ENCODE results near the gene SDHAF3. TPM values are rescaled to one million over a fixed set of nuclear protein-coding genes. Genes with fewer than 3 reads are reported as not detected.
"Not testable (repeated sequence)": the region's sequence is repeated elsewhere in the genome, so short reads cannot be mapped to it uniquely, and the experiment has no call there.

Gene SDHAF3
- total and polyA plus RNA-seq, 2 donors = 23.1 to 23.9 TPM

- Histone ChIP-seq H3K27ac (ENCODE audit: low read depth in 1 of 2, low read length in 1 of 2) (no peak overlapping the region), H3K36me3 (ENCODE audit: control insufficient read depth in 2 of 2, insufficient read depth in 2 of 2, low read length in 1 of 2) (no peaks in the 10 kb centered on the region), H3K9me3 (ENCODE audit: control insufficient read depth in 2 of 2, insufficient read depth in 1 of 2, low read length in 1 of 2) (peaks cover 0 to 6% of the 10 kb centered on the region in 2 donors), H3K4me1 (ENCODE audit: control insufficient read depth in 2 of 2, insufficient read depth in 2 of 2, low read length in 2 of 2) (no peaks in the 10 kb centered on the region), H3K27me3 (ENCODE audit: control insufficient read depth in 2 of 2, insufficient read depth in 1 of 2, low read length in 1 of 2) (no peaks in the 10 kb centered on the region), H3K4me3 (ENCODE audit: low read length in 2 of 2) (no peak overlapping the region)
- peak in 6 of 9 donors; percentile 9 to 48 (median 21) for DNase-seq (ENCODE audit: low read depth in 6 of 9, low spot score in 9 of 9)
- 94% methylated on average over 1 of the region's 1 CpG for WGBS
Measured at GRCh38 chr7:97145068-97145467, 27.6 kb downstream of the SDHAF3 start.

- no peaks in the 10 kb centered on the region for H3K4me1 ChIP-seq (ENCODE audit: control insufficient read depth in 2 of 2, insufficient read depth in 2 of 2, low read length in 2 of 2)
- H3K4me3 ChIP-seq (ENCODE audit: low read length in 2 of 2) = no peak overlapping the region
- no peaks in the 10 kb centered on the region for H3K9me3 ChIP-seq (ENCODE audit: control insufficient read depth in 2 of 2, insufficient read depth in 1 of 2, low read length in 1 of 2)
- 100% methylated on average over 1 of the region's 1 CpG for WGBS
- H3K36me3 ChIP-seq (ENCODE audit: control insufficient read depth in 2 of 2, insufficient read depth in 2 of 2, low read length in 1 of 2) = no peaks in the 10 kb centered on the region
- no peak for DNase-seq (ENCODE audit: low read depth in 6 of 9, low spot score in 9 of 9)
- no peaks in the 10 kb centered on the region for H3K27me3 ChIP-seq (ENCODE audit: control insufficient read depth in 2 of 2, insufficient read depth in 1 of 2, low read length in 1 of 2)
- H3K27ac ChIP-seq (ENCODE audit: low read depth in 1 of 2, low read length in 1 of 2) = no peak overlapping the region
Measured at GRCh38 chr7:97149843-97150242, 32.3 kb downstream of the SDHAF3 start.

- H3K27ac ChIP-seq (ENCODE audit: low read depth in 1 of 2, low read length in 1 of 2) = no peak overlapping the region
- no peaks in the 10 kb centered on the region for H3K27me3 ChIP-seq (ENCODE audit: control insufficient read depth in 2 of 2, insufficient read depth in 1 of 2, low read length in 1 of 2)
- 99% methylated on average over 2 of the region's 2 CpGs for WGBS
- no peaks in the 10 kb centered on the region for H3K4me1 ChIP-seq (ENCODE audit: control insufficient read depth in 2 of 2, insufficient read depth in 2 of 2, low read length in 2 of 2)
- no peak for DNase-seq (ENCODE audit: low read depth in 6 of 9, low spot score in 9 of 9)
- peaks cover 0 to 4% of the 10 kb centered on the region in 2 donors for H3K9me3 ChIP-seq (ENCODE audit: control insufficient read depth in 2 of 2, insufficient read depth in 1 of 2, low read length in 1 of 2)
- no peak overlapping the region for H3K4me3 ChIP-seq (ENCODE audit: low read length in 2 of 2)
- H3K36me3 ChIP-seq (ENCODE audit: control insufficient read depth in 2 of 2, insufficient read depth in 2 of 2, low read length in 1 of 2) = no peaks in the 10 kb centered on the region
Measured at GRCh38 chr7:97155897-97156418, 38.5 kb downstream of the SDHAF3 start.

GRCh38 chr7:97159984-97160383 is 42.5 kb downstream of the SDHAF3 start:
- H3K9me3 ChIP-seq (ENCODE audit: control insufficient read depth in 2 of 2, insufficient read depth in 1 of 2, low read length in 1 of 2); H3K27ac ChIP-seq (ENCODE audit: low read depth in 1 of 2, low read length in 1 of 2); H3K4me3 ChIP-seq (ENCODE audit: low read length in 2 of 2); DNase-seq (ENCODE audit: low read depth in 6 of 9, low spot score in 9 of 9); H3K36me3 ChIP-seq (ENCODE audit: control insufficient read depth in 2 of 2, insufficient read depth in 2 of 2, low read length in 1 of 2); H3K4me1 ChIP-seq (ENCODE audit: control insufficient read depth in 2 of 2, insufficient read depth in 2 of 2, low read length in 2 of 2); H3K27me3 ChIP-seq (ENCODE audit: control insufficient read depth in 2 of 2, insufficient read depth in 1 of 2, low read length in 1 of 2): not testable (repeated sequence)
- WGBS = 97% methylated on average over 26 of the region's 26 CpGs

- H3K27ac ChIP-seq (ENCODE audit: low read depth in 1 of 2, low read length in 1 of 2); H3K27me3 ChIP-seq (ENCODE audit: control insufficient read depth in 2 of 2, insufficient read depth in 1 of 2, low read length in 1 of 2); H3K4me1 ChIP-seq (ENCODE audit: control insufficient read depth in 2 of 2, insufficient read depth in 2 of 2, low read length in 2 of 2); H3K4me3 ChIP-seq (ENCODE audit: low read length in 2 of 2); H3K9me3 ChIP-seq (ENCODE audit: control insufficient read depth in 2 of 2, insufficient read depth in 1 of 2, low read length in 1 of 2); H3K36me3 ChIP-seq (ENCODE audit: control insufficient read depth in 2 of 2, insufficient read depth in 2 of 2, low read length in 1 of 2); DNase-seq (ENCODE audit: low read depth in 6 of 9, low spot score in 9 of 9): not testable (repeated sequence)
- 94% methylated on average over 1 of the region's 1 CpG for WGBS
Measured at GRCh38 chr7:97161609-97162008, 44.1 kb downstream of the SDHAF3 start.

- Histone ChIP-seq H3K36me3 (ENCODE audit: control insufficient read depth in 2 of 2, insufficient read depth in 2 of 2, low read length in 1 of 2) (no peaks in the 10 kb centered on the region), H3K27ac (ENCODE audit: low read depth in 1 of 2, low read length in 1 of 2) (no peak overlapping the region), H3K27me3 (ENCODE audit: control insufficient read depth in 2 of 2, insufficient read depth in 1 of 2, low read length in 1 of 2) (no peaks in the 10 kb centered on the region), H3K4me1 (ENCODE audit: control insufficient read depth in 2 of 2, insufficient read depth in 2 of 2, low read length in 2 of 2) (no peaks in the 10 kb centered on the region), H3K9me3 (ENCODE audit: control insufficient read depth in 2 of 2, insufficient read depth in 1 of 2, low read length in 1 of 2) (no peaks in the 10 kb centered on the region), H3K4me3 (ENCODE audit: low read length in 2 of 2) (no peak overlapping the region)
- WGBS = 98% methylated on average over 2 of the region's 2 CpGs
- DNase-seq (ENCODE audit: low read depth in 6 of 9, low spot score in 9 of 9) = no peak
Measured at GRCh38 chr7:97166308-97166707, 48.8 kb downstream of the SDHAF3 start.

GRCh38 chr7:97167176-97167575 is 49.7 kb downstream of the SDHAF3 start:
- Histone ChIP-seq H3K36me3 (ENCODE audit: control insufficient read depth in 2 of 2, insufficient read depth in 2 of 2, low read length in 1 of 2) (no peaks in the 10 kb centered on the region), H3K4me3 (ENCODE audit: low read length in 2 of 2) (no peak overlapping the region), H3K4me1 (ENCODE audit: control insufficient read depth in 2 of 2, insufficient read depth in 2 of 2, low read length in 2 of 2) (no peaks in the 10 kb centered on the region), H3K9me3 (ENCODE audit: control insufficient read depth in 2 of 2, insufficient read depth in 1 of 2, low read length in 1 of 2) (no peaks in the 10 kb centered on the region), H3K27me3 (ENCODE audit: control insufficient read depth in 2 of 2, insufficient read depth in 1 of 2, low read length in 1 of 2) (no peaks in the 10 kb centered on the region), H3K27ac (ENCODE audit: low read depth in 1 of 2, low read length in 1 of 2) (no peak overlapping the region)
- WGBS = 93% methylated on average over 4 of the region's 4 CpGs
- DNase-seq (ENCODE audit: low read depth in 6 of 9, low spot score in 9 of 9) = no peak

- no peak overlapping the region for H3K4me3 ChIP-seq (ENCODE audit: low read length in 2 of 2)
- 78% methylated on average over 3 of the region's 3 CpGs for WGBS
- no peaks in the 10 kb centered on the region for H3K27me3 ChIP-seq (ENCODE audit: control insufficient read depth in 2 of 2, insufficient read depth in 1 of 2, low read length in 1 of 2)
- no peak for DNase-seq (ENCODE audit: low read depth in 6 of 9, low spot score in 9 of 9)
- H3K27ac ChIP-seq (ENCODE audit: low read depth in 1 of 2, low read length in 1 of 2) = no peak overlapping the region
- H3K36me3 ChIP-seq (ENCODE audit: control insufficient read depth in 2 of 2, insufficient read depth in 2 of 2, low read length in 1 of 2) = no peaks in the 10 kb centered on the region
- no peaks in the 10 kb centered on the region for H3K9me3 ChIP-seq (ENCODE audit: control insufficient read depth in 2 of 2, insufficient read depth in 1 of 2, low read length in 1 of 2)
- H3K4me1 ChIP-seq (ENCODE audit: control insufficient read depth in 2 of 2, insufficient read depth in 2 of 2, low read length in 2 of 2) = no peaks in the 10 kb centered on the region
Measured at GRCh38 chr7:97167749-97168148, 50.3 kb downstream of the SDHAF3 start.

GRCh38 chr7:97174303-97174702 is 56.8 kb downstream of the SDHAF3 start:
- H3K27ac ChIP-seq (ENCODE audit: low read depth in 1 of 2, low read length in 1 of 2) = no peak overlapping the region

More at GRCh38 chr7:97174303-97174702, 56.8 kb downstream of the SDHAF3 start:
- no peak for DNase-seq (ENCODE audit: low read depth in 6 of 9, low spot score in 9 of 9)
- Histone ChIP-seq H3K27me3 (ENCODE audit: control insufficient read depth in 2 of 2, insufficient read depth in 1 of 2, low read length in 1 of 2) (no peaks in the 10 kb centered on the region), H3K4me1 (ENCODE audit: control insufficient read depth in 2 of 2, insufficient read depth in 2 of 2, low read length in 2 of 2) (no peaks in the 10 kb centered on the region), H3K36me3 (ENCODE audit: control insufficient read depth in 2 of 2, insufficient read depth in 2 of 2, low read length in 1 of 2) (no peaks in the 10 kb centered on the region), H3K9me3 (ENCODE audit: control insufficient read depth in 2 of 2, insufficient read depth in 1 of 2, low read length in 1 of 2) (no peaks in the 10 kb centered on the region), H3K4me3 (ENCODE audit: low read length in 2 of 2) (no peak overlapping the region)

All from thymus (tissue), 11 donors.